Mucosa of descending colon (tissue), 3 donors: ENCODE data around the gene BHLHA9. TPM values are rescaled to one million over a fixed set of nuclear protein-coding genes. Genes with fewer than 3 reads are reported as not detected.

Experiments
- ATAC-seq: fragments of 200-7000 bp; cut with Tn5 transposase; one replicate; pipeline ENCODE4 v1.9.1; 2020; ENCODE audit warnings: mild to moderate bottlenecking, moderate library complexity
- DNase-seq, 3 donors: peaks; one replicate each; pipeline ENCODE4 v3.0.0-alpha.2; 2020
- H3K36me3 ChIP-seq: fragments of 200-600 bp; one replicate; pipeline ENCODE4 v1.8.0; 2021; ENCODE audit warnings: low read depth, mild to moderate bottlenecking
- H3K4me1 ChIP-seq: fragments of 200-600 bp; one replicate; pipeline ENCODE4 v1.8.0; 2021; ENCODE audit warnings: low read depth, mild to moderate bottlenecking
- H3K4me3 ChIP-seq: fragments of 200-600 bp; one replicate; pipeline ENCODE4 v1.8.0; 2021; ENCODE audit warnings: mild to moderate bottlenecking
- H3K9me3 ChIP-seq: fragments of 200-600 bp; one replicate; pipeline ENCODE4 v1.8.0; 2021; ENCODE audit warnings: mild to moderate bottlenecking
- CTCF ChIP-seq: fragments of 200-600 bp; IDR thresholded peaks from one replicate; pipeline ENCODE4 v1.8.0; 2022; ENCODE audit warnings: antibody characterized with exemption, mild to moderate bottlenecking
- intact Hi-C, 2 donors: fragments of 100-400 bp; cut with DNase I in 1 of 2; cut with micrococcal nuclease in 1 of 2; formaldehyde crosslinking; loops; one replicate each; pipeline versions ENCODE4 v1.11.0 to v1.11.1; 2022; cut with DNase I, micrococcal nuclease
- long read RNA-seq, 2 donors: library from polyadenylated mRNA; unstranded; transcript quantifications; one replicate each; pipeline ENCODE4 v2.0.0, GENCODE V29; 2019 to 2021
- total RNA-seq, 3 donors: library from RNA; stranded (reverse); fragmentation: NEBNext Ultra II Directional in 2 of 3; extraction: Animal tissue kit (Norgen Biotek cat#: 25700) in 2 of 3; gene quantifications; one replicate each; pipeline versions ENCODE4 v1.2.1 to v1.2.4, GENCODE V29; 2021 to 2023
- donor health status: DM: no; HTN: no; CAD: no; lungs with moderate emphysema.
- donor health status: DM: no; HTN: no; CAD: no.
- donor health status: DM: no; HTN: yes; CAD: no.

BHLHA9 gene
- not detected for total RNA-seq
- long read RNA-seq, donor 1, result 0 reads
- long read RNA-seq, donor 2, result 0 reads

DNA sequence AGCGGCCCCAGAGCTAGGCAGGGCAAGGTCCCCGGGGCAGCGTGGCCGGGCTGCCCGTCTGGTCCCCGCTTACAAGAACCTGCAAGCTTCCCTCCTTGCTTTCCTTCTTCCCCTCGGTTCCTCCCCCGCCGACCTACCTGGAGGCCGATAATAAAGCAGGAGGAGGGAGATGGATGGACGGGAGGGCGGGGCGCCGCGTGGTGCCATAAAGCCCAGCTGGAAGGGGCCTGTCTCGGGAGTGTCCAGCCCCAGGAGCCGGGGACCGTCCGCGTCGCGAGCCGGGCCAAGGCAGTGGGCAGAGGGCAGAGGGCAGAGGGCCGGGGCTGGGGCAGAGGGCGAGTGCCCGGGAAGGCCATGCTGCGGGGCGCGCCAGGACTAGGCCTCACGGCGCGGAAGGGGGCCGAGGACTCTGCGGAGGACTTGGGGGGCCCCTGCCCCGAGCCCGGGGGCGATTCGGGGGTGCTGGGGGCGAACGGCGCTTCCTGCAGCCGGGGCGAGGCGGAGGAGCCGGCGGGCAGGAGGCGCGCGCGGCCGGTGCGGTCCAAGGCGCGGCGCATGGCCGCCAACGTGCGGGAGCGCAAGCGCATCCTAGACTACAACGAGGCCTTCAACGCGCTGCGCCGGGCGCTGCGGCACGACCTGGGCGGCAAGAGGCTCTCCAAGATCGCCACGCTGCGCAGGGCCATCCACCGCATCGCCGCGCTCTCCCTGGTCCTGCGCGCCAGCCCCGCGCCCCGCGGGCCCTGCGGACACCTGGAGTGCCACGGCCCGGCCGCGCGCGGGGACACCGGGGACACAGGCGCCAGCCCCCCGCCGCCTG is at the start of gene BHLHA9:
Gene BHLHA9, plus strand, starts transcription at position 235 of the 820 bp plus-strand sequence. Its CDS starts 120 bp downstream, at position 355.
- H3K9me3 ChIP-seq, result no peaks in the 10 kb centered on the region
- no peaks in the 10 kb centered on the region for H3K36me3 ChIP-seq
- no peak for TF ChIP-seq CTCF
- intact Hi-C loops, result loop anchor here in 1 of 2 donors (5.0 to 10.0 kb wide), 2 partner anchors 62 to 244 kb away; partner anchors contain the start of gene INPP5K
- DNase-seq (peak; percentile 48 to 63 (median 57)), ATAC-seq (peak; percentile 7)
- H3K4me1 ChIP-seq, result peaks cover 4% of the 10 kb centered on the region
- H3K4me3 ChIP-seq, result no peak within 1 kb of the TSS

DNA sequence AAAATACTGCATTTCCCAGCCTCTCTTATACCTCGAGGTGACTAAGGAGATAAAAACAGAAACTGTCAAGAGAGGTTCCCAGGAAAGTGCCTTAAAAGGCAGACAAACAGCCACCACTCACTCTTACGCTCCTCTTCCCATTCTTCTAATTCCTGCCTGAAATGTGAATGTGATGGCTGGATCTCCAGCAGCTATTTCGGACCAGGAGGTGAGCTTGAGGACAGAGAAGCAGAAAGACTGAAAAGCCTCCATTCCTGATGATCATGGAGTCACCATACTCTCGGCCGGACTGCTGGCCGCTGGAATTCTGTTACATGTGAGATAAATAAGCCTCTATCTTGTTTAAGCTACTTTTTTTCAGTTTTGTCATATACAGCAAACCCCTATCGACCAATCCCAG is 49.0 kb upstream of the BHLHA9 start:
- intact Hi-C loops, result no loop called here
- Histone ChIP-seq H3K4me1 (peaks cover 10% of the 10 kb centered on the region), H3K9me3 (no peaks in the 10 kb centered on the region), H3K36me3 (no peaks in the 10 kb centered on the region), H3K4me3 (no peak overlapping the region)
- DNase-seq, result no peak
- ATAC-seq, result no peak
- no peak for TF ChIP-seq CTCF

GRCh38 chr17:1222321-1222720 is 47.9 kb upstream of the BHLHA9 start:
- no peak for ATAC-seq
- H3K4me3 ChIP-seq, result no peak overlapping the region
- intact Hi-C loops, result no loop called here

GRCh38 chr17:1223662-1224061 is 46.6 kb upstream of the BHLHA9 start:
- H3K9me3 ChIP-seq, result no peaks in the 10 kb centered on the region
- H3K36me3 ChIP-seq, result no peaks in the 10 kb centered on the region
- no peak for TF ChIP-seq CTCF
- H3K4me3 ChIP-seq, result no peak overlapping the region
- peaks cover 10% of the 10 kb centered on the region for H3K4me1 ChIP-seq
- intact Hi-C loops, result no loop called here
- no peak for ATAC-seq
- no peak for DNase-seq

More at GRCh38 chr17:1222321-1222720, 47.9 kb upstream of the BHLHA9 start:
- no peak for TF ChIP-seq CTCF
- Histone ChIP-seq H3K9me3 (no peaks in the 10 kb centered on the region), H3K4me1 (peaks cover 10% of the 10 kb centered on the region), H3K36me3 (no peaks in the 10 kb centered on the region)
- no peak for DNase-seq

GRCh38 chr17:1224330-1224729 is 45.9 kb upstream of the BHLHA9 start:
- intact Hi-C loops, result no loop called here
- ATAC-seq (peak; percentile 74), DNase-seq (peak in 1 of 3 donors; percentile 63)
- no peaks in the 10 kb centered on the region for H3K36me3 ChIP-seq
- no peak overlapping the region for H3K4me3 ChIP-seq
- no peak for TF ChIP-seq CTCF
- H3K4me1 ChIP-seq, result peaks cover 10% of the 10 kb centered on the region
- no peaks in the 10 kb centered on the region for H3K9me3 ChIP-seq
